Mammary epithelial cell (primary cell): ENCODE results near the gene TXNDC15.

Experiments used
- EZH2 ChIP-seq: IDR thresholded peaks from 2 replicates; pipeline ENCODE4 v1.6.1; 2012; ENCODE audit warnings: low read length, inconsistent platforms, borderline replicate concordance
- TF ChIP-seq, protein P1 (sequence below), 2 donors: IDR thresholded peaks in 1 of 2; conservative IDR thresholded peaks in 1 of 2; 2 replicates each; pipeline ENCODE4 v1.5.1; 2011 to 2012; ENCODE audit warnings: inconsistent platforms in 2 of 2, low read length in 2 of 2, mild to moderate bottlenecking in 2 of 2, control low read depth in 1 of 2, low read depth in 1 of 2; ENCODE audit not compliant: insufficient read depth in 1 of 2; ENCODE audit errors: extremely low read depth in 1 of 2

DNA sequence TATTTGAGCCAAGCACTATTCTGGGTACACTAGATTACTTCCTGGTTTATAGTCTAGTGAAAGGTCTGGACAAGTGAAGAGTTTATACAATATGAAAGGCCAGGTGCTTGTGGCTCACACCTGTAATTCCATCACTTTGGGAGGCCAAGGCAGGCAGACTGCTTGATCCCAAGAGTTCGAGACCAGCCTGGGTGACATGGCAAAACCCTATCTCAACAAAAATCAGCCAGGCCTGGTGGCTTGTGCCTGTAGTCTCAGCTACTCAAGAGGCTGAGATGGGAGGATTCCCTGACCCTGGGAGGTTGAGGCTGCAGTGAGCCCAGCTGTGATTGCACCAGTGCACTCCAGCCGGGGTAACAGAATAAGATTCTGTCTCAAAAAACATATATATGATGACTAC, 9.5 kb upstream of the TXNDC15 start:
- TF ChIP-seq, protein P1, sequence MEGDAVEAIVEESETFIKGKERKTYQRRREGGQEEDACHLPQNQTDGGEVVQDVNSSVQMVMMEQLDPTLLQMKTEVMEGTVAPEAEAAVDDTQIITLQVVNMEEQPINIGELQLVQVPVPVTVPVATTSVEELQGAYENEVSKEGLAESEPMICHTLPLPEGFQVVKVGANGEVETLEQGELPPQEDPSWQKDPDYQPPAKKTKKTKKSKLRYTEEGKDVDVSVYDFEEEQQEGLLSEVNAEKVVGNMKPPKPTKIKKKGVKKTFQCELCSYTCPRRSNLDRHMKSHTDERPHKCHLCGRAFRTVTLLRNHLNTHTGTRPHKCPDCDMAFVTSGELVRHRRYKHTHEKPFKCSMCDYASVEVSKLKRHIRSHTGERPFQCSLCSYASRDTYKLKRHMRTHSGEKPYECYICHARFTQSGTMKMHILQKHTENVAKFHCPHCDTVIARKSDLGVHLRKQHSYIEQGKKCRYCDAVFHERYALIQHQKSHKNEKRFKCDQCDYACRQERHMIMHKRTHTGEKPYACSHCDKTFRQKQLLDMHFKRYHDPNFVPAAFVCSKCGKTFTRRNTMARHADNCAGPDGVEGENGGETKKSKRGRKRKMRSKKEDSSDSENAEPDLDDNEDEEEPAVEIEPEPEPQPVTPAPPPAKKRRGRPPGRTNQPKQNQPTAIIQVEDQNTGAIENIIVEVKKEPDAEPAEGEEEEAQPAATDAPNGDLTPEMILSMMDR (conservative IDR thresholded peaks at IDR 0.05 in 1 of 2, IDR thresholded peaks at IDR 0.05 in 1 of 2; ENCODE audit: extremely low read depth in 1 of 2, insufficient read depth in 1 of 2, low read depth in 1 of 2, low read length in 2 of 2) = no peak
- no peak for TF ChIP-seq EZH2
